K562 (cell line): ENCODE data around the gene UBE2J2. TPM values are rescaled to one million over a fixed set of nuclear protein-coding genes. Genes with fewer than 3 reads are reported as not detected.

ENCODE experiments used
- COPS2 ChIP-seq: fragments of 450-650 bp; conservative IDR thresholded peaks from 2 replicates; pipeline ENCODE4 v1.6.1; 2016; ENCODE audit warnings: mild to moderate bottlenecking, moderate library complexity
- DNMT1 ChIP-seq: fragments of 450-650 bp; IDR thresholded peaks from 2 replicates; pipeline ENCODE4 v1.6.1; 2016; ENCODE audit warnings: antibody characterized with exemption, mild to moderate bottlenecking
- JUND ChIP-seq, 2 experiments: IDR thresholded peaks; 2 replicates in 1 of 2; 3 replicates in 1 of 2; pipeline ENCODE4 v1.6.1; 2011; ENCODE audit warnings: borderline replicate concordance in 2 of 2, low read depth in 2 of 2, low read length in 2 of 2, improper control_type of control experiment in 1 of 2, missing biosample characterization in 1 of 2, missing genetic modification characterization in 1 of 2, missing genetic modification reagents in 1 of 2
- KAT8 ChIP-seq: fragments of 450-650 bp; IDR thresholded peaks from 2 replicates; pipeline ENCODE4 v1.6.1; 2016; ENCODE audit warnings: low read depth, mild to moderate bottlenecking
- NRF1 ChIP-seq, 2 experiments: fragments of 450-650 bp; IDR thresholded peaks in 1 of 2; conservative IDR thresholded peaks in 1 of 2; 2 replicates each; pipeline ENCODE4 v1.6.1; 2014; ENCODE audit warnings: mild to moderate bottlenecking in 2 of 2
- RB1 ChIP-seq: fragments of 450-650 bp; IDR thresholded peaks from 2 replicates; pipeline ENCODE4 v1.6.1; 2017; ENCODE audit warnings: low read depth, mild to moderate bottlenecking
- RBM14 ChIP-seq: fragments of 200-400 bp; formaldehyde crosslinking; IDR thresholded peaks from 2 replicates; pipeline ENCODE4 v1.6.1; 2018; ENCODE audit warnings: low read depth, mild to moderate bottlenecking, low read length, moderate library complexity, borderline replicate concordance; ENCODE audit not compliant: insufficient read depth
- SAFB2 ChIP-seq: fragments of 200-400 bp; formaldehyde crosslinking; IDR thresholded peaks from 2 replicates; pipeline ENCODE4 v1.6.1; 2018; ENCODE audit warnings: borderline replicate concordance, low read length, low read depth, moderate library complexity; ENCODE audit not compliant: severe bottlenecking
- SMC3 ChIP-seq: conservative IDR thresholded peaks from 2 replicates; pipeline ENCODE4 v1.6.1; 2011; ENCODE audit warnings: low read depth, low read length, improper control_type of control experiment; ENCODE audit not compliant: insufficient read depth
- YY1 ChIP-seq, 3 experiments: IDR thresholded peaks; 2 replicates each; pipeline ENCODE4 v1.6.1; 2011; ENCODE audit warnings: low read length in 2 of 3, mild to moderate bottlenecking in 2 of 3, moderate library complexity in 2 of 3, borderline replicate concordance in 1 of 3, control low read depth in 1 of 3, low read depth in 1 of 3; ENCODE audit not compliant: insufficient read depth in 3 of 3, insufficient replicate concordance in 2 of 3, control insufficient read depth in 1 of 3, insufficient read length in 1 of 3; ENCODE audit errors: extremely low read depth in 1 of 3
- ZNF24 ChIP-seq: fragments of 450-650 bp; IDR thresholded peaks from 2 replicates; pipeline ENCODE4 v1.6.1; 2016
- ZNF583 ChIP-seq: fragments of 250-450 bp; sonication (Bioruptor Pico); IDR thresholded peaks from 2 replicates; pipeline ENCODE4 v1.4.0; 2020
- polyA plus RNA-seq, 8 experiments: library from polyadenylated mRNA; depleted of rRNA in 4 of 8; stranded (reverse) in 5 of 8; unstranded in 3 of 8; fragments of >200 nt; fragmentation: Nextera tagmentation in 2 of 8; fragmentation: Illumina TruSeq in 1 of 8; extraction: Ambion mirVana in 2 of 8; extraction: Trizol in 1 of 8; gene quantifications; 2 replicates each; pipeline versions ENCODE4 v1.2.1 to v1.2.3, GENCODE V29; 2011 to 2014; ENCODE audit warnings: inconsistent platforms in 1 of 8, missing spikeins in 1 of 8
- total RNA-seq, 7 experiments: library from RNA; depleted of rRNA in 6 of 7; stranded (reverse); fragments of >200 nt in 6 of 7; fragmentation: Illumina TruSeq in 2 of 7; extraction: Trizol in 2 of 7; gene quantifications; 2 replicates each; pipeline versions ENCODE4 v1.2.1 to v1.2.3, GENCODE V29; 2011 to 2021; ENCODE audit warnings: low replicate concordance in 1 of 7
- TF ChIP-seq, protein P1 (sequence below), 2 experiments: fragments of 450-650 bp; formaldehyde crosslinking in 1 of 2; IDR thresholded peaks; 2 replicates each; pipeline versions ENCODE4 v1.4.0 to v1.6.1; 2014 to 2020; ENCODE audit warnings: mild to moderate bottlenecking in 2 of 2, borderline replicate concordance in 1 of 2, low read depth in 1 of 2
- TF ChIP-seq, protein P2 (sequence below): fragments of 200-800 bp; sonication (Bioruptor generic); IDR thresholded peaks from 2 replicates; pipeline ENCODE4 v1.6.1; 2017; ENCODE audit warnings: missing genetic modification characterization, missing compliant biosample characterization
- TF ChIP-seq, protein P3 (sequence below): fragments of 450-650 bp; formaldehyde crosslinking; IDR thresholded peaks from 2 replicates; pipeline ENCODE4 v1.4.0; 2020; ENCODE audit warnings: mild to moderate bottlenecking, moderate library complexity

Gene UBE2J2
- total and polyA plus RNA-seq, 9 of the 15 experiments (the other 6 are each of a cell fraction or from before 2014, with no cell fraction given): 0.93 to 112 (median 75.5) TPM

DNA sequence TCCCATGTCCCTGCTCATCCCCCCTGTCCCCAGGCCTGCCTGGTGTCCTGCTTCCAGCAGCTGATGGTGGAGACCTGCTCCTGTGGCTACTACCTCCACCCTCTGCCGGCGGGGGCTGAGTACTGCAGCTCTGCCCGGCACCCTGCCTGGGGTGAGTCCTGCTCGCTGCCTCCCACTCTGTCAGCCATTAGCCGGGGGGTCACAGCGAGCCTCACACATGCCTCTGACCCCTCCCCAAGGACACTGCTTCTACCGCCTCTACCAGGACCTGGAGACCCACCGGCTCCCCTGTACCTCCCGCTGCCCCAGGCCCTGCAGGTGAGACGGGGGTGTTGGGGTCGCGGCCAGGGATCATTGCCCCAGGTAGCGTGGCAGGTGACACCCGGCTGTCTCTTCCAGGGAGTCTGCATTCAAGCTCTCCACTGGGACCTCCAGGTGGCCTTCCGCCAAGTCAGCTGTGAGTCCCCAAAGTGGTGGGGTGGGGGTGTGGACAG, 16.6 kb upstream of the UBE2J2 start (continued):
- TF ChIP-seq, protein P1, sequence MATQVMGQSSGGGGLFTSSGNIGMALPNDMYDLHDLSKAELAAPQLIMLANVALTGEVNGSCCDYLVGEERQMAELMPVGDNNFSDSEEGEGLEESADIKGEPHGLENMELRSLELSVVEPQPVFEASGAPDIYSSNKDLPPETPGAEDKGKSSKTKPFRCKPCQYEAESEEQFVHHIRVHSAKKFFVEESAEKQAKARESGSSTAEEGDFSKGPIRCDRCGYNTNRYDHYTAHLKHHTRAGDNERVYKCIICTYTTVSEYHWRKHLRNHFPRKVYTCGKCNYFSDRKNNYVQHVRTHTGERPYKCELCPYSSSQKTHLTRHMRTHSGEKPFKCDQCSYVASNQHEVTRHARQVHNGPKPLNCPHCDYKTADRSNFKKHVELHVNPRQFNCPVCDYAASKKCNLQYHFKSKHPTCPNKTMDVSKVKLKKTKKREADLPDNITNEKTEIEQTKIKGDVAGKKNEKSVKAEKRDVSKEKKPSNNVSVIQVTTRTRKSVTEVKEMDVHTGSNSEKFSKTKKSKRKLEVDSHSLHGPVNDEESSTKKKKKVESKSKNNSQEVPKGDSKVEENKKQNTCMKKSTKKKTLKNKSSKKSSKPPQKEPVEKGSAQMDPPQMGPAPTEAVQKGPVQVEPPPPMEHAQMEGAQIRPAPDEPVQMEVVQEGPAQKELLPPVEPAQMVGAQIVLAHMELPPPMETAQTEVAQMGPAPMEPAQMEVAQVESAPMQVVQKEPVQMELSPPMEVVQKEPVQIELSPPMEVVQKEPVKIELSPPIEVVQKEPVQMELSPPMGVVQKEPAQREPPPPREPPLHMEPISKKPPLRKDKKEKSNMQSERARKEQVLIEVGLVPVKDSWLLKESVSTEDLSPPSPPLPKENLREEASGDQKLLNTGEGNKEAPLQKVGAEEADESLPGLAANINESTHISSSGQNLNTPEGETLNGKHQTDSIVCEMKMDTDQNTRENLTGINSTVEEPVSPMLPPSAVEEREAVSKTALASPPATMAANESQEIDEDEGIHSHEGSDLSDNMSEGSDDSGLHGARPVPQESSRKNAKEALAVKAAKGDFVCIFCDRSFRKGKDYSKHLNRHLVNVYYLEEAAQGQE (IDR thresholded peaks at IDR 0.05; ENCODE audit: borderline replicate concordance): peak; percentile 46
- TF ChIP-seq, protein P1 (CRISPR knock-in tag; IDR thresholded peaks at IDR 0.05; ENCODE audit: low read depth): no peak
- 0 out of 2 replicates have a peak, but pooled peaks have one; percentile 34 for TF ChIP-seq RB1
- TF ChIP-seq DNMT1: no peak
- no peak for TF ChIP-seq ZNF583 (CRISPR knock-in tag)
- 0 out of 4 replicates have a peak, but pooled peaks of 1 of the 2 experiments have one; percentile 13 for TF ChIP-seq NRF1 (conservative IDR thresholded peaks at IDR 0.05 in 1 of 2, IDR thresholded peaks at IDR 0.05 in 1 of 2)
- TF ChIP-seq SAFB2: no peak
- no peak for TF ChIP-seq COPS2
- peak in 2 of 3 experiments; percentile 20 to 71 for TF ChIP-seq YY1 (IDR thresholded peaks at IDR 0.05; ENCODE audit: borderline replicate concordance in 1 of 3, control insufficient read depth in 1 of 3, extremely low read depth in 1 of 3, insufficient read depth in 3 of 3, insufficient read length in 1 of 3, insufficient replicate concordance in 2 of 3, low read depth in 1 of 3, low read length in 2 of 3)
- 0 out of 2 replicates have a peak, but pooled peaks have one; percentile 80 for TF ChIP-seq RBM14
- peak; percentile 71 for TF ChIP-seq SMC3
- no peak for TF ChIP-seq ZNF24
- peak; percentile 29; the same call in 1 of the 2 replicates for TF ChIP-seq JUND (IDR thresholded peaks at IDR 0.05; ENCODE audit: borderline replicate concordance, low read depth, low read length)
- no peak for TF ChIP-seq JUND (tag; IDR thresholded peaks at IDR 0.05; ENCODE audit: borderline replicate concordance, low read depth, low read length)
- TF ChIP-seq, protein P2, sequence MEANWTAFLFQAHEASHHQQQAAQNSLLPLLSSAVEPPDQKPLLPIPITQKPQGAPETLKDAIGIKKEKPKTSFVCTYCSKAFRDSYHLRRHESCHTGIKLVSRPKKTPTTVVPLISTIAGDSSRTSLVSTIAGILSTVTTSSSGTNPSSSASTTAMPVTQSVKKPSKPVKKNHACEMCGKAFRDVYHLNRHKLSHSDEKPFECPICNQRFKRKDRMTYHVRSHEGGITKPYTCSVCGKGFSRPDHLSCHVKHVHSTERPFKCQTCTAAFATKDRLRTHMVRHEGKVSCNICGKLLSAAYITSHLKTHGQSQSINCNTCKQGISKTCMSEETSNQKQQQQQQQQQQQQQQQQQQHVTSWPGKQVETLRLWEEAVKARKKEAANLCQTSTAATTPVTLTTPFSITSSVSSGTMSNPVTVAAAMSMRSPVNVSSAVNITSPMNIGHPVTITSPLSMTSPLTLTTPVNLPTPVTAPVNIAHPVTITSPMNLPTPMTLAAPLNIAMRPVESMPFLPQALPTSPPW (CRISPR knock-in tag): peak; percentile 50
- no peak for TF ChIP-seq KAT8
- TF ChIP-seq, protein P3, sequence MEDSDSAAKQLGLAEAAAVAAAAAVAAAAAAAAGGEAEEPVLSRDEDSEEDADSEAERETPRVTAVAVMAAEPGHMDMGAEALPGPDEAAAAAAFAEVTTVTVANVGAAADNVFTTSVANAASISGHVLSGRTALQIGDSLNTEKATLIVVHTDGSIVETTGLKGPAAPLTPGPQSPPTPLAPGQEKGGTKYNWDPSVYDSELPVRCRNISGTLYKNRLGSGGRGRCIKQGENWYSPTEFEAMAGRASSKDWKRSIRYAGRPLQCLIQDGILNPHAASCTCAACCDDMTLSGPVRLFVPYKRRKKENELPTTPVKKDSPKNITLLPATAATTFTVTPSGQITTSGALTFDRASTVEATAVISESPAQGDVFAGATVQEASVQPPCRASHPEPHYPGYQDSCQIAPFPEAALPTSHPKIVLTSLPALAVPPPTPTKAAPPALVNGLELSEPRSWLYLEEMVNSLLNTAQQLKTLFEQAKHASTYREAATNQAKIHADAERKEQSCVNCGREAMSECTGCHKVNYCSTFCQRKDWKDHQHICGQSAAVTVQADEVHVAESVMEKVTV (CRISPR knock-in tag): 0 out of 2 replicates have a peak, but pooled peaks have one; percentile 16
